COLO829 (cell line): ENCODE results near the gene SMCHD1.
"Not testable (repeated sequence)": the region's sequence is repeated elsewhere in the genome, so short reads cannot be mapped to it uniquely, and the experiment has no call there.

ENCODE experiments used
- DNase-seq: peaks from one replicate; pipeline ENCODE4 v3.0.0; 2012; ENCODE audit warnings: low spot score

Gene SMCHD1

DNA sequence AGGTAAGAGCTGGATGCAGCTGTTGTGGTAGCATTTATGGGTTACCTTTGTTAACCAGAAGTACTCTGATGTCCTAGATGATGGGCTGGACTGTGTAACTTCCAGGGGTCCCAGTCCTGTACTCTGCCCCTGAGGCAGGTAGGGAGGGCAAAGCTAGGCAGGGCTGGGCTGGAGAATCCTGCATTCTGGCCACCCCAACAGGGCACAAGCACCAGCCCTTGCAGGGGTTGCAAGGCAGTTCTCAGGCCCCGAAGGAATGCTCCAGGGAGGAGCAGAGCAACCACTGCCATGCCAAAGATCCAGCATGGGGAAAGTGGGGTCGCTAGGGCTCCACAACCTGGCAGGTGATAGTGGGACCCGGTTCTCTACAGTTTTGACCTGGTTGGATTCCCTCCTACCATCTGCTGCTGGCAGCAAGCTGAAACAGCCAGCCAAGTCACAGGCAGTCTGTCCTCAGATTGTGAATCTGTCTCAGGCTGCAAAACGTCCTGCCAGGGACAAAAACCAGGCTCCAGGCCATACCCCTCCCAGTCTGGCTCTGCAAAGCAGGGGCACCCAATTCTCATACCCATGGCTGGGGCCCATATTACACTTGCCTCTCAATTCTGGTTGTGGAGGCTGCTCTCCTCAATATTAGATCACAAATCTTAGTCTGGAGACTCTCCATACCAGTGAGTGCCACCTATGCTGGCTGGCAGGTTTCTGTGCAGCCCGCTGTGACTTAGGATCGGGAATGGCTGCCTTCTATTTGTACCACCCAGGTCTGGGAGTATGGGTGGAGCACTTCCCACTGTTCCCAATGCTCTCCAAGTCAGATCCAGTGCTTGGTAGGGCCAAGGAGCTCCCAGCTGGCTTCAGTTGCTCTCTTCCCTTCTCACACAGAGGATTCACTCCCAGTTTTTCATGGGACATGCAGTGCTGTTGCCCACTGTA, 61.1 kb downstream of the SMCHD1 start:
- DNase-seq = no peak

DNA sequence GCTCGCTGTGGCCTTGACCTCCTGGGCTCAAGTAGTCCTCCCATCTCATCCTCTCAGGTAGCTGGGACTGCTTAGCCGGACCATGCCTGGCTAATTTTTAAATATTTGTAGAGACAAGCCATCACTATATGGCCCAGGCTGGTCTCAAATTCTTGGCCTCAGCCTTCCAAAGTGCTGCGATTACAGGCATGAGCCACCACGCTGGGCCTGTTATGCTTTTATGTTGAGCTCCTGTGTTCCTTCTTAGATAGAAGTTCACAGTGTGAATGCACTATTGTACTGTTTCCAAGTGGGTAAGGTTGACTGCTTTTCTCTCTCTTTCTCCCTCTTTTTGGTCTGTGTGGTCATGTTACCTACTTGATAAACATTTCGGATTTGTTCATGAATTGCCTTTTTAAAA, 61.9 kb downstream of the SMCHD1 start:
- DNase-seq = no peak

DNA sequence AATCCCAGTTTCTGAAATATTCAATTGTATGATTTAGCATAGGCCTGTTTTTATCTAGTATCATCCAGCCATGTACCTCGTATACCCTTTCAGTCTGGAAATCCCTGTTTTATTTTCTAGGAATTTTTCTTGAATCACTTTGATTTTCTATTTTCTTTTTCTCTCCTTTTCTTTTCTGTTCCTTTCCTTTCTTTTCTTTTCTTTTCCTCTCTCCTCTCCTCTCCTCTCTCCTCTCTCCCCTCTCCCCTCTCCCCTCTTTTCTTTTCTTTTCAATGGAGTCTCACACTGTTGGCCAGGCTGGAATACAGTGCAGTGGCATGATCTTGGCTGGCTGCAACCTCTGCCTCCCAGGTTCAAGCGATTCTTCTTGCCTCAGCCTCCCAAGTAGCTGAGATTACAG, 63.5 kb downstream of the SMCHD1 start:
- DNase-seq = no peak

- DNase-seq = peak; percentile 0
Observed at GRCh38 chr18:2723207-2723606, 67.7 kb downstream of the SMCHD1 start.

DNA sequence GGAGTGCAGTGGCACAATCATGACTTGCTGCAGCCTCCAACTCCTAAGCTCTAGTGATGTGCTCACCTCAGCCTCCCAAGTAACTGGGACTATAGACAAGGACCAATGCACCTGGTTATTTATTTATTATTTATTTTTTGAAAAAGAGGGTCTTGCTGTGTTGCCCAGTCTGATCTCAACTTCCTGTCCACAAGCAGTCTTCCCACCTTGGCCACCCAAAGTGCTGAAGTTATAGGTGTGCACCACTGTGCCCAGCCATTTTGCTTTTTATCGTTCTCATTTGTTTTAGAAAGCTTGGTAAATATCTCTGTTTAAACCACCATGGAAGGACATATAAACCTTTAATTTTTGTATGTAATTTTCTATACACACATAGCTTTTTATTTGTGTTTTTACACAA, 74.2 kb downstream of the SMCHD1 start:
- DNase-seq = no peak

GRCh38 chr18:2736823-2737222, 81.3 kb downstream of the SMCHD1 start:
- DNase-seq = no peak

DNA sequence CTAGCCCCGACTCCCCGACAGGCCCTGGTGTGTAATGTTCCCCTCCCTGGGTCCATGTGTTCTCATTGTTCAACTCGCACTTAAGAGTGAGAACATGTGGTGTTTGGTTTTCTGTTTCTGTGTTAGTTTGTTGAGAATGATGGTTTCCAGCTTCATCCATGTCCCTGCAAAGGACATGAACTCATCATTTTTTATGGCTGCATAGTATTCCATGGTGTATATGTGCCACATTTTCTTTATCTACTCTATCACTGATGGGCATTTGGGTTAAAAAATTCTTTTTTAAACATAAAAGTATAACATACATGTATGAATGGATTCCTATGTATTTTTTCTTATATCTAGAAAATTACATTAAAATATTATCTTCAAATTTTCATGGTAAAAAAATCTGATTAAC, 84.6 kb downstream of the SMCHD1 start:
- not testable (repeated sequence) for DNase-seq

GRCh38 chr18:2746274-2746673, 90.7 kb downstream of the SMCHD1 start:
- DNase-seq = no peak

DNA sequence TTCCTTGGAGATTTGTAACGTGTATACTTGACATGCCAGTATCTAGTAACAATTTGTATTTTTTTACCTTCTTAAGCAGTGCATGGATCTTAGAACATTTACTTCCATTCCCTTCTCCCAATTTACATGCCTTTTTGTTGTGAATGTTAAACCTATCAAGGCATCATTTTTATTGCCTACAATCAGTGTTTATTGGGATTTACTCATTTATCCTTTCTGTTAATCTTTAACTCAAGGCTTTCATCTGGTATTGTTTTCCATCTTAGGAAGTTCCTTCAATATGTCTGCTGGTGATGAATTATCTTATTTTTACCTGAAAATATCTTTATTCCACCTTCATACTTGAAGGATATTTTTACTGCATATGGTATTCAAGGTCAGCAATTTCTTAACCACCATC, 102.8 kb downstream of the SMCHD1 start:
- no peak for DNase-seq

GRCh38 chr18:2774669-2775068, 119.1 kb downstream of the SMCHD1 start:
- no peak for DNase-seq

DNA sequence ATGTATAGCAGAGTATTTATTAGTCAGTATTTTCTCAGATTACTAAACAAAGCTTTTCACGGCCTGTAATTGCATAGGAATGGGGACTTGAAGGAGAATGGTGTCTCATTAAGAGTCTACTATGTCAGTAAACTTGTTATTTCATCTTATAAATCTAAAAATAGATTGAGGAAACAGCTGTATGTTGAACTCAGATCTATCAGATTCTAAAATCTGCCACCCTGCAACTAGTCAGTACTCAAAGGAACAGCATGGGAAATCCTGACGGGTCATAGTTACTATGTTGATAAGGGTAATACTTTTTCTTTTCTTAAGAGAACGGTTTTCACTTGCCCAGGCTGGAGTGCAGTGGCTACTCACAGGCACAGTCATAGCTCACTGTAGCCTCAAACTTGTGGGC, 121.1 kb downstream of the SMCHD1 start:
- DNase-seq = no peak

DNA sequence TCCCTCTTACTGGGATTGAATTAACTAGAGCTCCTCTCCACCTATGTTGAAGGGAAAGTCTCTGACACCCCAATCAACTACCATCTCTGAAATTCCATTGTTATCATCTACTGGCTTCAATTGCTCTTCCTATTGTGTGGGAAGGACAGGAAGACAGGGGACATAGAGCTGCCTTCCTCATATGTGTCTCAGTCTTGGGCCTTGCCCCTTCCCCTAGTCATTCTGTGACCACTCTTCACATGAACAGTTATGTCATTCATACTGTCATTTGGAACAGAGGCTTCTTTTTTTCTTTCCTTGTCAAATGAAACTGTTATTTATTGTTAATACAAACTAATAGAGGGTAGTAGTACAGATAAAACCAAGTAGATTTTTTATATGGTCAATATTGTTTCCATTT, 121.7 kb downstream of the SMCHD1 start:
- DNase-seq = no peak

- DNase-seq = no peak
Observed at GRCh38 chr18:2780750-2781149, 125.2 kb downstream of the SMCHD1 start.

GRCh38 chr18:2787225-2787624, 131.7 kb downstream of the SMCHD1 start:
- no peak for DNase-seq

GRCh38 chr18:2792395-2792794, 136.9 kb downstream of the SMCHD1 start:
- DNase-seq = no peak

DNA sequence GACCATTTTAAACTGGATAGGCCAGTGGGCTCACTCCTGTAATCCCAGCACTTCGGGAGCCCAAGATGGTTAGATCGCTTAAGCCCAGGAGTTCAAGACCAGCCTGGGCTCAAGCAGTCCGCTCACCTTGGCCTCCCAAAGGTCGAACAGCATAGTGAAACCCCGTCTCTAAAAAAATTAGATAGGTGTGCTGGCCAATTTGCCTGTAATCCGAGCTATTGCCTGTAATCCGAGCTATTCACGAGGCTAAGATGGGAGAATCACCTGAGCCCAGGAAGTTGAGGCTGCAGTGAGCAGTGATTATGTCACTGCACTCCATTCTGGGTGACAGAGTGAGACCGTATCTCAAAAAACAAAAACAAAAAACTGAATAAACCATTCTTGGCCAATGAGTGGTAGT, 138.6 kb downstream of the SMCHD1 start:
- no peak for DNase-seq

- no peak for DNase-seq
Observed at GRCh38 chr18:2797951-2798350, 142.4 kb downstream of the SMCHD1 start.

DNA sequence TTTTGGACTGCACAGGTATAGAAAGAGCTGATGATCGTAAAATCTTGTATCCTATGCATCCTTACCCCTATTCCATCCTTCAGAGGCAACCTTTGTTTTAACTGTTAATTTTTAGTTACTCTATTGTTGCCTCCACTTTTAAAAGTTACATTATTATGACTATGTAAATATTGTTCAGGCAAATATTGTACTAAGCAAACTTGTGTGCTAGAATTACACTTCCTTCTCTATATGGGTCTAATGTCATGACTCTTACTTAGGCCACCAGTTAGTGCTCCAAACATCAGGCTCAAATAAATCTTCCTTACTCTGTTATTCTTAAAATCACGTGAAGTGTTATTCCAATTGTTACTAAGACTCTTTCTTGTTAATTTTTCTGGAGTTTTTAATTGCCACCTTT, 143.8 kb downstream of the SMCHD1 start:
- no peak for DNase-seq

DNA sequence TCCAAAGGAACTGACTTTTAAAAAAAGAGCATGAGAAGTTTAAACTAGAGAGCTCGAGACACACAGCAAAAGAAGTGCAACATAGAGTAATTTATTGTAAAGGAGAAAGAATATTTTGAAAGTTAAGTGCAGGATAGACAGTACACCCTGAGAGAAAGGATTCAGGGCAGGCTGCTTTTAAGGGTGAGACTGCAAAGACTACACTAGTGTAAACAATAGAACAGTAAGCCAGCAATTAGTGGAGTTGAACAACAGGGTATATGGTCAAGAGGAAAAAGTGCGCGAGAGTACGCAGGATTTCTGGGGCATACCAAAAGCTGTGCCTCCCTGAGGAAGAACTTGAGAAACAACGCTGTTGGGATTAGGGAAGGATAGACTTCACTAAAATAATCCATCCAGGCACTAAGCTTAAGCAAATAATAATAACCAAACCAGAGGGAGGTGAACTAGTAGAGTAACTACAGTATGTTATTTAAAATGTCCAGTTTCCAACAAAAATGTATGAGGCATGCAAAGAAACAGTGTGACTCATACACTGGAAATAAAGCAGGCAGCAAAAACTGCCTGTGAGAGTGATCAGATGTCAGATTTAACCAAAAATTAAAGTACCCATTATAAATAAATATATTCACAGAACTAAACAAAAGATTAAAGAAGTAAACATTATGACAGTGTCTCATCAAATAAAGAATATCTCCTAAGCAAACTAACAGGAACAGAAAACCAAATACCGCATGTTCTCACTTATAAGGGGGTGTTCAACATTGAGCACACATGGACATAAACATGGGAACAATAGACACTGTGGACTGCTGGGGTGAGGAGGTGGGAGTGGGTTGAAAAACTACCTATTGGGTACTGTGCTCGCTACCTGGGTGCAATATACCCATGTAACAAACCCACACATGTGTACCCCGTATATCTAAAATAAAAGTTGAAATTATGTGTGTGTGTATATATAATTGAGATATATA, 150.7 kb downstream of the SMCHD1 start:
- no peak for DNase-seq

DNA sequence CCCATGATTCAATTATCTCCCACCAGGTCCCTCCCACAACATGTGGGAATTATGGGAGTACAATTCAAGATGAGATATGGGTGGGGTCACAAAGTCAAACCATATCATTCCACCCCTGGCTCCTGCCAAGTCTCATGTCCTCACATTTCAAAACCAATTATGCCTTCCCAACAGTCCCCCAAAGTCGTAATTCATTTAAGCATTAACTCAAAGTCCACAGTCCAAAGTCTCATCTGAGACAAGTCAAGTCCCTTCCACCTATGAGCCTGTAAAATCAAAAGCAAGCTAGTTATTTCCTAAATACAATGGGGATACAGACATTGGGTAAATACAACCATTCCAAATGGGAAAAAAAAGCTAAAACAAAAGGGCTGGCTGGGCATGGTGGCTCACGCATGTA, 153.1 kb downstream of the SMCHD1 start:
- not testable (repeated sequence) for DNase-seq

DNA sequence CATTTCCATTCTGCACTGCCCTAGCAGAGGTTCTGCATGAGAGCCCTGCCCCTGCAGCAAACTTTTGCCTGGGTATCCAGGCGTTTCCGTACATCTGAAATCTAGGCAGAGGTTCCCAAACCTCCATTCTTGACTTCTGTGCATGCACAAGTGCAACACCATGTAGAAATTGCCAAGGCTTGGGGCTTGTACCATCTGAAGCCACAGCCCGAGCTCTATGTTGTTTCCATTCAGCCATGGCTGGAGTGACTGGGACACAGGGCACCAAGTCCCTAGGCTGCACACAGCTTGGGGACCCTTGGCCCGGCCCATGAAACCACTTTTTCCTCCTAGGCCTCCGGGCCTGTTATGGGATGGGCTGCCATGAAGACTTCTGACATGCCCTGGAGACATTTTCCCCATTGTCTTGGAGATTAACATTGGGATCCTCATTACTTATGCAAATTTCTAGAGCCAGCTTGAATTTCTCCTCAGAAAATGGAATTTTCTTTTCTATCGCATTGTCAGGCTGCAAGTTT, 154.2 kb downstream of the SMCHD1 start:
- not testable (repeated sequence) for DNase-seq

DNA sequence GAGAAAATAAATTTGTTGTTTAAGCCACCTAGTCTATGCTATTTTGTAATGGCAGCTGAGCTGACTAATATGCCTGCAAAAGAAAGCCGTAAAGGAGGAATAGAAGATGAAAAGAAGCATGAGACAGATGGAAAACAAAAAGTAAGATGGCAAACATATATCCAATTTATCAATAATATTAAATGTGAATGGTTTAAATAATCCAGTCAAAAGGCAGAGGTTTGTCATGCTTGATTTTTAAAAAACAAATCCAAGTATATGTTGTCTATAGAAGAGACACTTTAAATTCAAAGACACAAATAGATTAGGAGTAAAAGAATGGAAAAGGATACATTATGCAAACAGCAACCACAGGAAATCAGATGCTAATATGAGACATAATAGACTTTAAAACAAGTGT, 155.9 kb downstream of the SMCHD1 start:
- no peak for DNase-seq

GRCh38 chr18:2814928-2815327, 159.4 kb downstream of the SMCHD1 start:
- no peak for DNase-seq
